Measurements from ENCODE around the gene CD164L2.

CD164L2 gene

DNA sequence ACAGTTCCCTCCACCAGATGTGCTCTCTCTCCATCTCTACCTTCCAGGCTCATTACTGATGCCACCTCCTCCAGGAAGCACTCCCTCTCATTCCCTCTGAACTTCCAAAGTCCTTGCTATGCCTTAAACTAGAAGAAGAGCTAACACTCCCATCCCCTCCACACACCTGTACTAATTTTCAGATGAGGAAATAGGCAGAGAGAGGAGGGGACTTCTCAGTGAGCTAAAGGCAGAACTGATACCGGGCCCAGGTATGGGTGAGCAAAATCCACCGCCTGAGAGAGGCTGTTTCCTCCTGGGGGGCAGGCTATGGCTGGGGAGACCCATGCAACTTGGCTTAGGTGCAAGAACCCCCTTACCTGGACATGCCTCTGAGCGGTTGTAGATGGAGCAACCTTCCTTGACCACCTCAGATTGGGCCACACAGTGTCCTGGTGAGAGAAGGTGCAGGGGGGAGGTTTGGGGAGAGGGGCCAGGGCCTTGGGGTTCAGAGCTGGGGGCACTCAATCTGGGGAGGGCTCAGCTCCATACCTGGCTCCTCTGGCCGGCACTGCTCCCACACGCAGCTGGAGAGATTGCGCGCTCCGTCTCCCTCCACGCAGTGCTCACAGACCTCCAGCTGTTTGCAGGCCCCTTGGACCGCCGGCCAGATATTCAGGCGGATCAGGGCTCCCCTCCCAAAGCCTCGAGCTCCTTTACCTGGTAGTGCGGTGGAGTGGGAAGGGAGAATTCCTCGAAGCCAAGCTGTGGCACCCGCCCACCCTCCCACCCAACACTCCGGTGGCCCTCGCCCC is 967 bp downstream of the CD164L2 start:
- no peak for DNase-seq

DNA sequence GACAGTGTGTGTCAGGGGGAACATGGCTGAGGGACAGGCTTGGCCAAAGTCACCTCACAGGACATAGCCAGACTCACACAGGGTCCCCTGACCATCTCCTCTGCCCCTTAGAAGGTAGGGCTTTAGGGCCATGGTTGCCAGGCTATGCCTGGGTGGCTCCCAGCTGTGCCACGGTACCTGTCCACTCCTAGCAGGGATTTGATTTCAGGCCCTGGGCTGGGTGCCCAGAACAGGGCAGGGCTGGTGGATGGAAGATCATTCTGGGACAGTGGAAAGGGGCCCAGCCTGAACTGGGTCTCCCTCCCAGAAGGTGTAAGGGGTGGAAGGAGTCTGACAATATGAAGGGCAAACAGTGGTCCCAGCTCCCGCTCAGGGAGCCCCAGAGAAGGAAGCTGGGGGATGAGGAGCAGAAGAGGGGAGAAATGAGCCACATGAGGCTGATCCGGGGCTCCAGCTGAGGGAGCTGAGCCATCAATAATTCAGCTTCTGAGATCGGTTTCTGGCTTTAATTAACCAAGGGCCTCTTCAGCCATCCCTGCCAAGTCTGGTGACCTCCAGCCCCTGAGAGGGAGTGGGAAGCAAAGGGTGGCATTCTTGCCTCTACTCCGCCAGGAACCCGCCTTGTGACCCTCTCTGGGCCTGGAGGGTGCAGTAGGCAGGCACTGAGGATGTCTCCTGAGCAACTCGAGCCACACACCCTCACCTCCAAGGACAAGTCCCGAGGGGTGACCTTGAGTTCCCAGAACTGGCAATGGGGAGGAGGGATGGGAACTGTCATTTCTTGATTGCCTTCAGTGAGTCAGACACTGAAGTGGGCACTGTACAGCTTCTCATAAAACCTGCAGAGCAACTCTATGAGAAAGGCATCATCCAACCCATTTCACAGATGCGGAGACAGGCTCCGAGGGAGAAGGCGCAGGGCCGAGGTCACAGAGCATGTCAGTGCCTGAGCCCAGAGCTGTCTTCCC is 2.1 kb downstream of the CD164L2 start:
- DNase-seq = no peak

DNA sequence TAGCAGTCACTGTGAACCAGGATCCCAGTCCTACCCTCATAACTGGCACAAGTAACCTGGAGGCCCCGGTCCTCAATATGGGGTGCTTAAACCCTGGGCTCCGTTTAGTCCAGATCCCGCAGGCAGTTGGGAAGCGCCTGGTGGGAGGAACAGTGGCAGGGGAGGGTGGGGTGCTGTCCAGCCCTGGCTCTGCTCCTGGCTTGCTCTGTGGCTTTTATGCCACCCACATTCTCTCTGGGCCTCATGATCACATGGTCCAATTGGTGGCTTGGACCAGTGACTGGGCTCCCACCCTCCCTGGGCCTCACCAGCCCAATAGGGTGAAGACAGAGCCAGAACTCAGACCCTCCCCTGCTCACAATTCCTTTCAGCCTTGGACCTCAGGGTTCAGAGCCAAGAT is 2.9 kb downstream of the CD164L2 start:
- no peak for DNase-seq

- no peak for DNase-seq
Measured at GRCh38 chr1:27379564-27380122, 3.5 kb downstream of the CD164L2 start.

DNA sequence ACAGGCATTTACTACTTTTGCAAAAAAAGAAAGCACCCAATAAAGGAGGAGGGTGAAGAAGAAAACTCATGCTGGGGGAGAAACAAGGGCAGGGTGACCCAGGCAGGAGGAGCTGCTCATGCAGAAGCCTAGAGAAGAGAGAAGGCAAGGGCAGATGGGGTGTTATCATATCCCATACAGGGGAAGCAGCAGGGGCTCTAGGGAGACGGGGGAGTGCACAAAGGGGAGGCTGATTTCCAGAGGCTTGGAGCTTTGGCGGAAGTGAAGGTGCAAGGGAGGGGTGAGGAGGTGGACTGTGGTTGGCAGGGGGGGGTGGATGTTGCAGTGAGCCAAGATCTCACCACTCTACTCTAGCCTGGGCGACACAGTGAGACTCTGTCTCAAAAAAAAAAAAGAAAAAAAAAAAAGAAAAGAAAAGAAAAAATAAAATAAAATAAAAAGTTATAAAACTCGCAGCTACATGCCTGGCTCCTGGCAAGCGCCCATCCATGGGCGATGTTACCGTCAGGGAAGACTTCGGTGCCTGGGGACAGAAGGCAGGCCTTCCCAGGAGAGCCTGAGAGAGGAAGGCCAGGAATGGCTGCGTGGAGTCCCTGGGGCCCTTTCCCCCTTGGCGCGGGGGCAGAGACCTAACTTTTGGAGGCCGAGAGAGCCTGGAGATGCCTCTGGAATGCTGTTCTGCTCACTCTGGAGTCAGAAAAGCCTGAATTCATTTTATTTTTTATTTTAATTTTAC is 5.2 kb downstream of the CD164L2 start:
- no peak for DNase-seq

DNA sequence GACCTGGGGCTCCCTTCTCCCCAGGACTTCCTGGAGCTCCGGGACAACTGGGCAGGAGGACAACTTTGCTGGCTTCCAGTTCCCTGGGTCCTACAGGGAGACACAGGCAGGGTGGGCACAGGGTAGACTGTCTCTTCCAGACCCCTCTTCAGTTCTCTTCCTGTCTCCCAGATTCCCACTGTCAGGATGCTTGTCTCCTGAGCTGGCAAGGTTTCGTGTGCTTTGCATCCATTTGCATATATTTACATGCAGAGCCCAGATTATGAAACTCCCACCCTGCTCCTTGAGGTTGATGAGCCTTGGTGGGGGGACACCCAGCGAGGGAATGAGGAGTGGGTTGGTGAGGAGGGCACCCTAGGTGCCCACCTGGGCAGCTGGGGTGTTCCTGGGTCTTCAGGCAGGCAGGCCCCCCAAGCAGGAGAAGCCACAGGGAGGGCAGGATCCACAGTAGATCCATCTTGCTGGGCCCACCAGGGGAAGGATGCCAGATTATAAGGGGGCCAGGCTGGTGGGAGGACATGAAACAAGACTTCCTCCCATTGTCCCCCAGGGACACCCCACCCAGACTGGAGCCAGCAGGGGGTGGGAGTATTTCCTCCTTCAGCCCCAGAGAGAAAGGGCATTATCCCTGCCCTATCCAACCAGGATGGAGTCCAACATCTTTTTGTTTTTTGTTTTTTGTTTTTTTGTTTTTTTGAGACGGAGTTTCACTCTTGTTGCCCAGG is 8.6 kb downstream of the CD164L2 start, which contains the start of gene FCN3:
Gene FCN3 (minus strand): TSS at position 463 of the 725 bp plus-strand sequence. CDS start 6 bp downstream, at position 457.
- DNase-seq = no peak

DNA sequence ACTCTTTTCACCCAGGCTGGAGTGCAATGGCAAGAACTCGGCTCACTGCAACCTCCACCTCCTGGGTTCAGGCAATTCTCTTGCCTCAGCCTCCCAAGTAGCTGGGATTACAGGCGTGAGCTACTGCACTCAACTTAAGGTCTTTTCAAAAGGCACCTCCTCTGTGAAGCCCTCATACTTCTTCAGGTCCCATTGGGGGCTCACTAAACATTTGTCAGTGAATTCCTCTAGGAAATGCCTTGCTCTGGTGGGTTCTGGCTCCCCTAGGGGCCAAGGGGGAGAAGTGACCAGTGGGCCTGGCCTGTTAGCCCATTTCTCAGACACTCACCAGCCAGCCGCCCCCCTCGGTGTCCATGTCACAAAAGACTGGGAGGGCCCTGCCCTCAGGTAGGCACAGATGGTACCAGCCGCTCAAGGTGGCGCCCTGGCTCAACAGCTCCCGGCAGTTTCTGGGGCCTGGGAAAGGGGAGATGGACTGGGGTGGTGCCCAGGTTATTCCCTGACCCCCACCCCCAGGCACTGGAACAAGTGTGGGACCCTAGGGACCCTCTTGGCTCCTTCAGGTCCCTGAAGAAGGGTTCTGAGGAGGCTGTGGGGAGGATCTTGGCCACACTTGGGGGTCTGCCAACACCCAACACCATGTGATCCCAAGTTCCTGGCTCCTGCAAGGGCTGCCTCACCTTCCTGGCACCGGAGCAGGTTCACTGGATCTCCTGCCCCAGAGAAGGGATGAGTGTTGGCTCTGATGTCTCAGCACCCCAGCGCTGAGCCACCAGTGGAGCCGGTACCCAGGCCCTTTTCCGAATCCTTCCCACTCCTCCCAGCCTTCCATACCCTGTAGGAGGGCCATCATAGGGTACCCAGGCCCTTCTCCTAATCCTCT is 10.1 kb downstream of the CD164L2 start:
- DNase-seq = no peak

DNA sequence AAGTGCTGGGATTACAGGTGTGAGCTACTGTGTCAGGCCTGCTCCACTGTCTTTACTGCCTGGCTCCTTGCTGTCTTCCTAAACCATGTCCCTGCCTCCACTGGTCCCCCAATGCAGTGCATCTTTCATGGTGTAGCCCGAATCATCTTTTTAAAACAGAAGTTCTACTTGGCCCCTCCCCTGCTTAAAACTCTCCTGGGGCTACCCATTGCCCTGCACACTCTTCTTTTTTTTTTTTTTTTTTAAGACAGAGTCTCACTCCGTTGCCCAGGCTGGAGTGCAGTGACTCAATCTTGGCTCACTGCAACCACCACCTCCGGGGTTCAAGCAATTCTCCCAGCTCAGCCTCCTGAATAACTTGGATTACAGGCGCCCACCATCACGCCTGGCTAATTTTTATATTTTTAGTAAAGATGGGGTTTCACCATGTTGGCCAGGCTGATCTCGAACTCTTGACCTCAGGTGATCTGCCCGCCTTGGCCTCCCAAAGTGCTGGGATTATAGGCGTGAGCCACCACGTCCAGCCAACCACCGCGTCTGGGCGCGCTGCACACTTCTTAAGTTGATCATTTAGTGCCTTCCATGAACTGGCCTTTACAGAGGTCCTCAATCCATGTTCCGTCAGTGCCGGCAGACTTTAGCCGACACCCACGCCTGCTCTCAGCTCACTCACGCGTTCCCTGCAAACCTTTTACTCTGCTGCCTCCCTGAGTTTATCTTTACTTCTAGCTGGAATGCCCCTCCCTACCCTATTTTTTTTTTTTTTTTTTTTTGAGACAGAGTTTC is 10.9 kb downstream of the CD164L2 start:
- DNase-seq = no peak

GRCh38 chr1:27368869-27369582 is 14.1 kb downstream of the CD164L2 start:
- no peak for DNase-seq

- no peak for DNase-seq
Measured at GRCh38 chr1:27367160-27367650, 15.9 kb downstream of the CD164L2 start.

DNA sequence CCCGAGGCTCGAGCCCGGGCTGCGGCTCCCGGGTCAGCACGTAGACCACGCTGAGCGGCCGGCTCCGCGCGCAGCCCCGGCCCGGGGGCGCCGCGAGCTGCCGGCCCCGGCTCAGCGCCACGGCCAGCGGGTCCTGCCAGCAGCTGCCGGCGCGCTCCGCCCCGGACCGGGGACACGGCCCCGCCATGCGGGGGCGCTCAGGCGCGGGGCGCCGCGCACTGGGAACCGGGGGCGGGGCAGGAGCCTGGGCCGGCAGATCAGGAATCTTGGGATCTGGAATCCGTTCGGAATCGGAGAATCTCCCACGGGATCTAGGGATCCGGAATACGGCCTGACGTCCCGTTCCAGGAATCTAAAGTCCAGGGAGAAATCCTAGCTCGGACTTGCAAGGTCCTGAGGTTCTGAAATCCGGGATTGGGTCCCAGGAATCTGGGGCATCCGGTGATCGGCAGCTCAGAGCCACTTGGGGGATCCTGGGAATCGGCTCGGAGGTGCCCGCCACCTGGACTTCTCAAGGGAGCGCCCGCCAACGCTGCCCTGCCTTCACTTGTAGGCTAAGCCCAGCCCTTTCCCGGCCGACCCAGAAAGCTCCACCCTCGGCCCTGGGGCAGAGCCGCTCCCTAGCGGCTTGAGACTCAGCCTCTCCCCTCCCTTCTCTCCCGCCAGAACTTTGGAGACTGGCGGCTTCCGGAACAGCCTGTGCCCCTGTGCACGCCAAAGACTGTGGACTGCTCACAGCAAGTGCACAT is 16.5 kb downstream of the CD164L2 start, which contains the start of gene MAP3K6:
Gene MAP3K6 (minus strand): TSS at position 551 of the 749 bp plus-strand sequence. CDS start 364 bp downstream, at position 187.
- DNase-seq = peak in 1 of 2 donors; percentile 18

GRCh38 chr1:27366113-27366410 is 17.1 kb downstream of the CD164L2 start:
- peak; percentile 61 to 71 for DNase-seq

DNA sequence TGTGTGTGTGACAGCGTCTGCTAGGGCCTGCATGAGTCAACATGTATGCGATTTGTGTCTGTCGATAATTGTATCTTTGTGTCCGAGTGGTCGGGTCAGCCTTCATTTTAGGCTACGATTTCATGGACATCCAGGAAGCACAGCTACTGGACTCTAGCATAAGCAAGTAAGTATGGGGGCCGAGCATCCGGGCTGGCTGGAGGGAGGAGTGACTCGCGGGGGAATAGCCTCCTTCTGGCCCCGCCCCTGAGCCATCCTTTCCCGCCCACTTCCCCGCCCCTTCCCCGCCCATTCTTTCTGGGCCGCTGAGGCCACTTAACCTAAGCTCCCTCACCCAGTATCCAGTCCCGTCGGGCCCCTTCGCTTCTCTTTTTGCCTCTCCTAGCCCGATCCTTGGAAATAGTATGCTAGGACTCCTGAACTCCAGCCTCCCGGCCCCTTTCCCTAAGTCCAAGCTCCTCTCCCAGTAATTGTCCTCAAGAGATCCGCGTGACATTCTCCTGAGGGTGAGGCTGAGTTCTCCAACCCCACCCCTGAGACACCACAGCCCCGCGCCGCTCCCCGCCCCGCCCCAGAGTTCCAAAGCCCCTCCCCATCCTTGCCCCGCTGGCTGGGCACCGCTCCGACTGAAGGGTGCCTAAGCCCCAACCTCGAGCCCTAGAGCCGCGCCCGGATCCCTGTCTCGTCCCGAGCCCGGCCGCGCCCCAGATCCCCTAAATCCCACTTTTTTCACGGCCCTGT is 17.6 kb downstream of the CD164L2 start:
- DNase-seq = peak; percentile 80 to 85

GRCh38 chr1:27364696-27365371 is 18.3 kb downstream of the CD164L2 start:
- DNase-seq = no peak

GRCh38 chr1:27363766-27364695 is 19.1 kb downstream of the CD164L2 start:
- no peak for DNase-seq

- DNase-seq = no peak
Measured at GRCh38 chr1:27361553-27361952, 21.6 kb downstream of the CD164L2 start.
